K562 (cell line): ENCODE measurements around the gene SEMA5A. TPM values are rescaled to one million over a fixed set of nuclear protein-coding genes. Genes with fewer than 3 reads are reported as not detected.

Experiments used
- ATAC-seq: fragments of 200-7000 bp; cut with Tn5 transposase; 3 replicates; pipeline ENCODE4 v1.9.1; 2020; ENCODE audit warnings: moderate library complexity
- BruUV-seq: library from RNA; stranded (reverse); fragments of 400-500 nt; replicated peaks from 2 replicates; lab custom pipeline; 2021; lab: Mats Ljungman, UMichigan
- CTCF ChIA-PET: fragments of 300-600 bp; formaldehyde crosslinking; extraction: SDS; loops from one replicate; lab custom pipeline; 2021; ENCODE audit warnings: low intra/inter-chr PET ratio; lab: Yijun Ruan, JAX
- POLR2A ChIA-PET: fragments of 300-600, 350-650 bp; sonication (Branson Sonifier 250); formaldehyde crosslinking; extraction: SDS; loops from one replicate; lab custom pipeline; 2021; ENCODE audit warnings: antibody characterized with exemption, inconsistent platforms; lab: Yijun Ruan, JAX
- DNase-seq, 4 experiments: peaks; one replicate each; pipeline versions ENCODE4 v3.0.0 to v3.0.0-alpha.2; 2011 to 2018; ENCODE audit warnings: low spot score in 3 of 4, mixed read lengths in 3 of 4; ENCODE audit errors: extremely low read depth in 1 of 4
- FAIRE-seq: peaks from 2 replicates; lab custom pipeline; 2011; peaks lifted over from hg19 to GRCh38; lab: Jason Lieb, UNC
- H2AFZ ChIP-seq: 2 replicates; pipeline ENCODE4 v1.6.0; 2011; ENCODE audit warnings: low read depth, low read length, control low read depth, inconsistent platforms
- H3K27ac ChIP-seq: fragments of 200-600 bp; 3 replicates; pipeline ENCODE4 v1.8.0; 2011; ENCODE audit warnings: low read depth, mild to moderate bottlenecking, control low read depth, inconsistent platforms, low read length, moderate library complexity, mixed read lengths; ENCODE audit errors: extremely low read depth
- H3K27me3 ChIP-seq, 2 experiments: fragments of 300-600 bp in 1 of 2; 2 replicates in 1 of 2; 3 replicates in 1 of 2; pipeline versions ENCODE4 v1.6.0 to v1.8.0; 2011; ENCODE audit warnings: inconsistent platforms in 2 of 2, low read length in 2 of 2, mild to moderate bottlenecking in 1 of 2, mixed read lengths in 1 of 2, moderate library complexity in 1 of 2; ENCODE audit not compliant: control insufficient read depth in 2 of 2, insufficient read depth in 2 of 2
- H3K36me3 ChIP-seq: fragments of 300-600 bp; 3 replicates; pipeline ENCODE4 v1.8.0; 2011; ENCODE audit warnings: mild to moderate bottlenecking, low read length, inconsistent platforms; ENCODE audit not compliant: control insufficient read depth, insufficient read depth
- H3K4me1 ChIP-seq, 2 experiments: fragments of 200-600 bp in 1 of 2; replicated peaks in 1 of 2; 2 replicates in 1 of 2; 3 replicates in 1 of 2; pipeline versions ENCODE4 v1.5.1 to v1.8.0; 2011; ENCODE audit warnings: inconsistent platforms in 2 of 2, low read length in 2 of 2, mild to moderate bottlenecking in 1 of 2, mixed read lengths in 1 of 2, moderate library complexity in 1 of 2; ENCODE audit not compliant: control insufficient read depth in 2 of 2, insufficient read depth in 2 of 2
- H3K4me2 ChIP-seq: 2 replicates; pipeline ENCODE4 v1.6.1; 2011; ENCODE audit warnings: low read length, control low read depth, inconsistent platforms, mixed read lengths; ENCODE audit not compliant: insufficient read depth
- H3K4me3 ChIP-seq: fragments of 200-600 bp; sonication (generic), shearing (Covaris generic); 2 replicates; pipeline ENCODE4 v1.5.1; 2016; ENCODE audit warnings: control low read depth, inconsistent platforms
- H3K79me2 ChIP-seq: fragments of 200-600 bp; 3 replicates; pipeline ENCODE4 v1.8.0; 2011; ENCODE audit warnings: low read length, inconsistent platforms; ENCODE audit not compliant: control insufficient read depth, insufficient read depth
- H3K9ac ChIP-seq, 2 experiments: 2 replicates each; pipeline versions ENCODE4 v1.6.0 to v1.6.1; 2011; ENCODE audit warnings: low read depth in 2 of 2, low read length in 2 of 2, control low read depth in 1 of 2, inconsistent platforms in 1 of 2, mild to moderate bottlenecking in 1 of 2, mixed read lengths in 1 of 2; ENCODE audit not compliant: insufficient read depth in 1 of 2
- H3K9me1 ChIP-seq: one replicate; pipeline ENCODE4 v1.6.0; 2011; ENCODE audit warnings: inconsistent platforms, mild to moderate bottlenecking, low read length, moderate library complexity; ENCODE audit not compliant: control insufficient read depth, insufficient read depth
- H3K9me3 ChIP-seq: replicated peaks from 2 replicates; pipeline ENCODE4 v1.5.1; 2011; ENCODE audit warnings: low read depth, low read length, inconsistent platforms; ENCODE audit not compliant: control insufficient read depth, insufficient read depth
- H4K20me1 ChIP-seq: replicated peaks from 2 replicates; pipeline ENCODE4 v1.6.1; 2011; ENCODE audit warnings: low read length, inconsistent platforms, mixed read lengths; ENCODE audit not compliant: control insufficient read depth, insufficient read depth
- EWSR1 ChIP-seq: fragments of 450-650 bp; IDR thresholded peaks from 2 replicates; pipeline ENCODE4 v1.6.1; 2018; ENCODE audit warnings: borderline replicate concordance, mild to moderate bottlenecking, low read depth, moderate library complexity; ENCODE audit not compliant: partially characterized antibody
- WGBS: fragments of 100-300 bp; shearing (Covaris generic); methylation state at CpG from one replicate; pipeline ENCODE4 v1.1.6; 2016; ENCODE audit warnings: low coverage, mixed read lengths; ENCODE audit not compliant: insufficient coverage; ENCODE audit errors: missing lambda C conversion rate; 5-methylcytosine and 5-hydroxymethylcytosine counted together
- in situ Hi-C: fragments of 300-500 bp; cut with MboI; formaldehyde crosslinking; loops from 4 replicates; pipeline ENCODE4 v1.15.0; 2018; ENCODE audit warnings: inconsistent platforms, mixed read lengths
- intact Hi-C: fragments of 100-400 bp; cut with micrococcal nuclease; formaldehyde crosslinking; loops from 2 replicates; pipeline ENCODE4 v1.14.2; 2022
- polyA plus RNA-seq, 8 experiments: library from polyadenylated mRNA; depleted of rRNA in 4 of 8; stranded (reverse) in 5 of 8; unstranded in 3 of 8; fragments of >200 nt; fragmentation: Nextera tagmentation in 2 of 8; fragmentation: Illumina TruSeq in 1 of 8; extraction: Ambion mirVana in 2 of 8; extraction: Trizol in 1 of 8; gene quantifications; 2 replicates each; pipeline versions ENCODE4 v1.2.1 to v1.2.3, GENCODE V29; 2011 to 2014; ENCODE audit warnings: inconsistent platforms in 1 of 8, missing spikeins in 1 of 8
- total RNA-seq, 7 experiments: library from RNA; depleted of rRNA in 6 of 7; stranded (reverse); fragments of >200 nt in 6 of 7; fragmentation: Illumina TruSeq in 2 of 7; extraction: Trizol in 2 of 7; gene quantifications; 2 replicates each; pipeline versions ENCODE4 v1.2.1 to v1.2.3, GENCODE V29; 2011 to 2021; ENCODE audit warnings: low replicate concordance in 1 of 7
- TF ChIP-seq, protein P1 (sequence below): IDR thresholded peaks from 2 replicates; pipeline ENCODE4 v1.6.1; 2011; ENCODE audit warnings: borderline replicate concordance, low read depth, mild to moderate bottlenecking, moderate library complexity, low read length; ENCODE audit not compliant: insufficient read depth, poor library complexity, severe bottlenecking

The SEMA5A gene
- total and polyA plus RNA-seq, 9 of the 15 experiments (the other 6 are each of a cell fraction or from before 2014, with no cell fraction given): 0.02 TPM; not detected in 8

- Histone ChIP-seq H3K27me3 (no peaks in the 10 kb centered on the region), H3K9me3 (no peaks in the 10 kb centered on the region), H3K9me1 (no peaks in the 10 kb centered on the region), H3K4me1 (no peaks in the 10 kb centered on the region), H3K27ac (no peak overlapping the region), H3K4me3 (no peak overlapping the region), H3K79me2 (no peaks in the 10 kb centered on the region), H3K36me3 (no peaks in the 10 kb centered on the region), H2AFZ (no peak overlapping the region), H4K20me1 (no peaks in the 10 kb centered on the region), H3K4me2 (no peak overlapping the region), H3K9ac (no peak overlapping the region)
- CTCF ChIA-PET: no interaction called here
- no peak for TF ChIP-seq EWSR1
- TF ChIP-seq, protein P1, sequence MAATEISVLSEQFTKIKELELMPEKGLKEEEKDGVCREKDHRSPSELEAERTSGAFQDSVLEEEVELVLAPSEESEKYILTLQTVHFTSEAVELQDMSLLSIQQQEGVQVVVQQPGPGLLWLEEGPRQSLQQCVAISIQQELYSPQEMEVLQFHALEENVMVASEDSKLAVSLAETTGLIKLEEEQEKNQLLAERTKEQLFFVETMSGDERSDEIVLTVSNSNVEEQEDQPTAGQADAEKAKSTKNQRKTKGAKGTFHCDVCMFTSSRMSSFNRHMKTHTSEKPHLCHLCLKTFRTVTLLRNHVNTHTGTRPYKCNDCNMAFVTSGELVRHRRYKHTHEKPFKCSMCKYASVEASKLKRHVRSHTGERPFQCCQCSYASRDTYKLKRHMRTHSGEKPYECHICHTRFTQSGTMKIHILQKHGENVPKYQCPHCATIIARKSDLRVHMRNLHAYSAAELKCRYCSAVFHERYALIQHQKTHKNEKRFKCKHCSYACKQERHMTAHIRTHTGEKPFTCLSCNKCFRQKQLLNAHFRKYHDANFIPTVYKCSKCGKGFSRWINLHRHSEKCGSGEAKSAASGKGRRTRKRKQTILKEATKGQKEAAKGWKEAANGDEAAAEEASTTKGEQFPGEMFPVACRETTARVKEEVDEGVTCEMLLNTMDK: no peak
- no TSS peak for BruUV-seq
- ATAC-seq (no peak), DNase-seq (no peak), FAIRE-seq (no peak)
- intact Hi-C loops: no loop called here
- in situ Hi-C loops: no loop called here
- WGBS: 2% methylated on average over 7 of the region's 7 CpGs
- POLR2A ChIA-PET: interaction anchor here (0.5 kb wide), 1 partner anchor 57 kb away, joined by 4 read pairs; no protein-coding TSS in a partner anchor
Observed at GRCh38 chr5:9090381-9091026, 455.4 kb downstream of the SEMA5A start.
